OCI-LY1 (cell line): Measurements from ENCODE around the gene LUZP1.

ENCODE experiments used
- H2AFZ ChIP-seq: fragments of 200-600 bp; sonication (generic), shearing (Covaris generic); 2 replicates; pipeline ENCODE4 v1.6.0; 2014; ENCODE audit warnings: antibody characterized with exemption, mild to moderate bottlenecking, low read length
- H3F3A ChIP-seq: fragments of 200-600 bp; sonication (generic), shearing (Covaris generic); 2 replicates; pipeline ENCODE4 v1.6.0; 2014; ENCODE audit warnings: mild to moderate bottlenecking, antibody characterized with exemption, low read length, moderate library complexity; ENCODE audit not compliant: insufficient read depth
- H3K27ac ChIP-seq: fragments of 200-600 bp; sonication (generic); 2 replicates; pipeline ENCODE4 v1.5.1; 2014; ENCODE audit warnings: low read length, mixed run types, mild to moderate bottlenecking, low read depth; ENCODE audit not compliant: poor library complexity, severe bottlenecking
- H3K27me3 ChIP-seq: fragments of 200-600 bp; sonication (generic); 2 replicates; pipeline ENCODE4 v1.6.0; 2014; ENCODE audit warnings: antibody characterized with exemption, mild to moderate bottlenecking, low read length, moderate library complexity; ENCODE audit not compliant: insufficient read depth
- H3K36me3 ChIP-seq: fragments of 200-600 bp; sonication (generic); 2 replicates; pipeline ENCODE4 v1.6.1; 2014; ENCODE audit warnings: mild to moderate bottlenecking, antibody characterized with exemption, low read length, moderate library complexity, mixed read lengths; ENCODE audit not compliant: insufficient read depth
- H3K4me1 ChIP-seq: fragments of 200-600 bp; sonication (generic); 2 replicates; pipeline ENCODE4 v1.5.1; 2014; ENCODE audit warnings: mild to moderate bottlenecking, low read length, moderate library complexity; ENCODE audit not compliant: insufficient read depth, severe bottlenecking
- H3K4me2 ChIP-seq: fragments of 200-600 bp; sonication (generic), shearing (Covaris generic); 2 replicates; pipeline ENCODE4 v1.6.1; 2014; ENCODE audit warnings: low read length
- H3K4me3 ChIP-seq: fragments of 200-600 bp; sonication (generic); 2 replicates; pipeline ENCODE4 v1.5.1; 2014; ENCODE audit warnings: low read length, low read depth, mild to moderate bottlenecking, mixed read lengths; ENCODE audit not compliant: poor library complexity, severe bottlenecking
- H3K79me2 ChIP-seq: fragments of 200-600 bp; shearing (Covaris generic); 2 replicates; pipeline ENCODE4 v1.6.1; 2016; ENCODE audit warnings: mixed run types, low read length, mixed read lengths; ENCODE audit not compliant: insufficient read depth
- H3K9ac ChIP-seq: fragments of 200-600 bp; sonication (generic), shearing (Covaris generic); 2 replicates; pipeline ENCODE4 v1.6.1; 2014; ENCODE audit warnings: mild to moderate bottlenecking, low read length, mixed read lengths
- H3K9me2 ChIP-seq: fragments of 200-600 bp; sonication (generic), shearing (Covaris generic); 2 replicates; pipeline ENCODE4 v1.6.1; 2014; ENCODE audit warnings: low read depth, mild to moderate bottlenecking, low read length, mixed read lengths
- H3K9me3 ChIP-seq: fragments of 200-600 bp; shearing (Covaris generic); 2 replicates; pipeline ENCODE4 v1.6.1; 2014; ENCODE audit warnings: low read length, mixed read lengths
- H4K20me1 ChIP-seq: fragments of 200-600 bp; sonication (generic), shearing (Covaris generic); 2 replicates; pipeline ENCODE4 v1.6.0; 2016; ENCODE audit warnings: mild to moderate bottlenecking, low read length; ENCODE audit not compliant: insufficient read depth
- EZH2 ChIP-seq: fragments of 200-600 bp; sonication (generic), shearing (Covaris generic); IDR thresholded peaks from 2 replicates; pipeline ENCODE4 v1.8.0; 2017; ENCODE audit warnings: borderline replicate concordance, mixed run types, mild to moderate bottlenecking, antibody characterized with exemption, low read length, moderate library complexity, mixed read lengths
- TF ChIP-seq, protein P1 (sequence below): fragments of 200-600 bp; sonication (generic), shearing (Covaris generic); IDR thresholded peaks from 2 replicates; pipeline ENCODE4 v1.5.1; 2017; ENCODE audit warnings: mild to moderate bottlenecking, antibody characterized with exemption, low read length, moderate library complexity, mixed read lengths

Gene LUZP1

DNA sequence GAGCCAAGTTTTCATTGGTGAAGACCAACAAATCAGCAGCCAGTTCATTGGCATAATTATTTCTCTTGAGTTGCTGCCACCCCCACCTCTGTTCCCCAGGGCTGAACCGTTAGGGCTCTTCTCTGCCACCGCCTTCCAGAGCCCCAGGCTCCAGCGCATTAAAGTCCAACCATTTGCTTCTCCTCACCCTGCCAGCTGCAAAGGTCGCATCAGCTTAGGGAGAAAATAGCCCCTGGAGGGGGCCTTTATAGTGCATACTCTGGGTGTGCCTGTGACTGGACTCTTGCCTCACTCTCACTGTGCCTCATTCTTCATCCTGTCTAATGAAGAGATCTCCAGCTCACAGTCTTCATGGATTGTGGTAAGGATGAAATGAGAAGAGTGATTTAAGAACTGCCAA lies 99.0 kb downstream of the LUZP1 start:
- TF ChIP-seq, protein P1, sequence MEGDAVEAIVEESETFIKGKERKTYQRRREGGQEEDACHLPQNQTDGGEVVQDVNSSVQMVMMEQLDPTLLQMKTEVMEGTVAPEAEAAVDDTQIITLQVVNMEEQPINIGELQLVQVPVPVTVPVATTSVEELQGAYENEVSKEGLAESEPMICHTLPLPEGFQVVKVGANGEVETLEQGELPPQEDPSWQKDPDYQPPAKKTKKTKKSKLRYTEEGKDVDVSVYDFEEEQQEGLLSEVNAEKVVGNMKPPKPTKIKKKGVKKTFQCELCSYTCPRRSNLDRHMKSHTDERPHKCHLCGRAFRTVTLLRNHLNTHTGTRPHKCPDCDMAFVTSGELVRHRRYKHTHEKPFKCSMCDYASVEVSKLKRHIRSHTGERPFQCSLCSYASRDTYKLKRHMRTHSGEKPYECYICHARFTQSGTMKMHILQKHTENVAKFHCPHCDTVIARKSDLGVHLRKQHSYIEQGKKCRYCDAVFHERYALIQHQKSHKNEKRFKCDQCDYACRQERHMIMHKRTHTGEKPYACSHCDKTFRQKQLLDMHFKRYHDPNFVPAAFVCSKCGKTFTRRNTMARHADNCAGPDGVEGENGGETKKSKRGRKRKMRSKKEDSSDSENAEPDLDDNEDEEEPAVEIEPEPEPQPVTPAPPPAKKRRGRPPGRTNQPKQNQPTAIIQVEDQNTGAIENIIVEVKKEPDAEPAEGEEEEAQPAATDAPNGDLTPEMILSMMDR, result no peak
- no peak for TF ChIP-seq EZH2
- Histone ChIP-seq H3K79me2 (no peaks in the 10 kb centered on the region), H4K20me1 (no peaks in the 10 kb centered on the region), H3K9ac (no peak overlapping the region), H3K27ac (no peak overlapping the region), H3K9me2 (no peaks in the 10 kb centered on the region), H2AFZ (no peak overlapping the region), H3F3A (no peaks in the 10 kb centered on the region; the same call in 1 of the 2 replicates), H3K4me3 (no peak overlapping the region), H3K4me1 (no peaks in the 10 kb centered on the region), H3K4me2 (no peak overlapping the region), H3K36me3 (peaks cover 93% of the 10 kb centered on the region), H3K27me3 (no peaks in the 10 kb centered on the region), H3K9me3 (no peaks in the 10 kb centered on the region)

DNA sequence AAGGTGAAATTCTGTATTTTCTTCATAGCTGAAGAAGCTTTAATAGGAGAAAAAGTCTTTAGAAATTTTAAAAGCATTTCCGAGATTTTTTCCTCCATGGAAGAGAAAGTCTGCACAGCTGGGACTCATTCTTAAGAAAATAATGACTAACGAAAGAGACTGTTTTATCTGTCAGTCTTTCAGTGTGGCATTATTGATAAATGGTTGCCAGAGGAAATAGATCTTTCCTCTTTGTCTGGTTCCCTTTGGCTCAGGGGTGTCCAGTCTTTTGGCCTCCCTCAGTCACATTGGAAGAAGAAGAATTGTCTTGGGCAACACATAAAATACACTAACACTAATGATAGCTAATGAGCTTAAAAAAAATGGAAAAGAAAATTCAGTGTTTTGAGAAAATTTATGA lies 99.5 kb downstream of the LUZP1 start:
- Histone ChIP-seq H3K36me3 (peaks cover 93% of the 10 kb centered on the region), H3K9me2 (no peaks in the 10 kb centered on the region), H4K20me1 (no peaks in the 10 kb centered on the region), H3K4me3 (no peak overlapping the region), H3K27me3 (no peaks in the 10 kb centered on the region), H3K27ac (no peak overlapping the region), H3K9ac (no peak overlapping the region), H3K9me3 (no peaks in the 10 kb centered on the region), H3F3A (no peaks in the 10 kb centered on the region; the same call in 1 of the 2 replicates), H3K4me2 (no peak overlapping the region), H3K79me2 (no peaks in the 10 kb centered on the region), H3K4me1 (no peaks in the 10 kb centered on the region), H2AFZ (no peak overlapping the region)
- TF ChIP-seq, protein P1, result no peak
- TF ChIP-seq EZH2, result no peak

DNA sequence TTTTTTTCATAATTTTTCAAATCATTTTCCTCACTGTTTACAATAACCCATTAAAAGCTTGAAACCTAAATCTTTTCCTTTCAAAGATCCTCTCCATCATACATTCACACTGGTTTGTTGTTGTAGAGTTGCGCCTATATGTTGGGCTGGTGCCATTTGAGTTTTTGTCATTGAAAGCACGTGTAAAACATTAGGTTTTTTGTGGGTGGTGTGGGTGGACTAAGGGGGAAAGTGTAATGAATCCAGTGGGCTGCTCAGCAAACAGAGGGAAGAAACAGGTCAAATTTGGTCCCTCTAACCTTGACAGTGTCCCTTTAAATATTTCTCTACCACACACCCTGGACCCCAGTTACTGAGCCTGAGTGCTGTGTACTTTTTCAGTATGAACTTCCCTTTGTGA lies 102.6 kb downstream of the LUZP1 start:
- Histone ChIP-seq H4K20me1 (no peaks in the 10 kb centered on the region), H3K9me2 (no peaks in the 10 kb centered on the region), H3F3A (no peaks in the 10 kb centered on the region), H3K27ac (no peak overlapping the region), H3K9ac (no peak overlapping the region), H3K4me1 (no peaks in the 10 kb centered on the region), H3K4me3 (no peak overlapping the region), H2AFZ (no peak overlapping the region), H3K36me3 (peaks cover 79% of the 10 kb centered on the region), H3K27me3 (no peaks in the 10 kb centered on the region), H3K79me2 (no peaks in the 10 kb centered on the region), H3K4me2 (no peak overlapping the region), H3K9me3 (no peaks in the 10 kb centered on the region)
- TF ChIP-seq, protein P1, result no peak
- no peak for TF ChIP-seq EZH2
